ENCODE data around the gene LRMDA. TPM values are rescaled to one million over a fixed set of nuclear protein-coding genes. Genes with fewer than 3 reads are reported as not detected.

Gene LRMDA
- total RNA-seq, 1 experiment from 2014 or later, result 4.8 TPM

DNA sequence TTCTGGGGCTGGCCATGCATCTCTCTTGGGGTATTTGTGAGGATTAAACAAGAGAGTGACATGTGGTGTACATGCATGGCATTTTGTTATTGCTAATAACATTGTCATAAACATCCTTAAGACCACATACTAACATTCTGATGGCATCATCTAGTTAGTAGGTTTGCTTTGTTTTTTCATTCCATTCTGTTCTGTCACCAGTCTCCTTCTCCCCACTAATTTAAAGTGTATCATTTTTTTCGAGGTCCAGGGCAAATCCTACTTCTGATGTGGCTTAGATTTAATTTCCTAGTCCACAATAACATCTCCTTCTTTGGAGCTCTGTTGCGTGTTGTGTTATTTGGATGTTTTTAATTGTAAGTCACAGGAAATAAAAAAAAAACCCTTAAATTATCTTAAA, 248.1 kb downstream of the LRMDA start:
- intact Hi-C loops (cut with micrococcal nuclease), result no loop called here
- no peaks in the 10 kb centered on the region for H3K79me2 ChIP-seq (ENCODE audit: insufficient read depth, low read length)
- H3K27ac ChIP-seq (ENCODE audit: low read depth, low read length), result no peak overlapping the region
- no peak overlapping the region for H2AFZ ChIP-seq (ENCODE audit: low read depth, low read length, poor library complexity, severe bottlenecking)
- RAD21 ChIA-PET (ENCODE audit: low non-redundant PET in 1 of 2, low total read pairs in 2 of 2, uncharacterized antibody in 2 of 2, unreplicated experiment in 2 of 2), result no interaction called here
- no peak for ATAC-seq
- no peaks in the 10 kb centered on the region for H4K20me1 ChIP-seq (ENCODE audit: insufficient read depth)
- no peaks in the 10 kb centered on the region for H3K9me2 ChIP-seq (ENCODE audit: insufficient read depth)
- peaks cover 2% of the 10 kb centered on the region; the same call in 1 of the 2 replicates for H3K27me3 ChIP-seq (ENCODE audit: insufficient read depth, low read length)
- H3K36me3 ChIP-seq (ENCODE audit: control insufficient read depth in 1 of 2, insufficient read depth in 2 of 2, low read length in 2 of 2), result no peaks in the 10 kb centered on the region
- no TSS peak for BruUV-seq (replicated peaks)
- TF ChIP-seq ZFX (IDR thresholded peaks at IDR 0.05), result no peak
- TF ChIP-seq JUND (IDR thresholded peaks at IDR 0.05), result no peak
- TF ChIP-seq, protein P1, sequence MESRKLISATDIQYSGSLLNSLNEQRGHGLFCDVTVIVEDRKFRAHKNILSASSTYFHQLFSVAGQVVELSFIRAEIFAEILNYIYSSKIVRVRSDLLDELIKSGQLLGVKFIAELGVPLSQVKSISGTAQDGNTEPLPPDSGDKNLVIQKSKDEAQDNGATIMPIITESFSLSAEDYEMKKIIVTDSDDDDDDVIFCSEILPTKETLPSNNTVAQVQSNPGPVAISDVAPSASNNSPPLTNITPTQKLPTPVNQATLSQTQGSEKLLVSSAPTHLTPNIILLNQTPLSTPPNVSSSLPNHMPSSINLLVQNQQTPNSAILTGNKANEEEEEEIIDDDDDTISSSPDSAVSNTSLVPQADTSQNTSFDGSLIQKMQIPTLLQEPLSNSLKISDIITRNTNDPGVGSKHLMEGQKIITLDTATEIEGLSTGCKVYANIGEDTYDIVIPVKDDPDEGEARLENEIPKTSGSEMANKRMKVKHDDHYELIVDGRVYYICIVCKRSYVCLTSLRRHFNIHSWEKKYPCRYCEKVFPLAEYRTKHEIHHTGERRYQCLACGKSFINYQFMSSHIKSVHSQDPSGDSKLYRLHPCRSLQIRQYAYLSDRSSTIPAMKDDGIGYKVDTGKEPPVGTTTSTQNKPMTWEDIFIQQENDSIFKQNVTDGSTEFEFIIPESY (IDR thresholded peaks at IDR 0.05; ENCODE audit: extremely low read depth, insufficient replicate concordance, low read length), result no peak
- TF ChIP-seq CEBPB (IDR thresholded peaks at IDR 0.05; ENCODE audit: low read depth), result no peak
- TF ChIP-seq EGR1 (IDR thresholded peaks at IDR 0.05; ENCODE audit: low read depth), result no peak
- no peak for TF ChIP-seq TCF7L2 (IDR thresholded peaks at IDR 0.05; ENCODE audit: borderline replicate concordance, extremely low read depth, insufficient read depth, insufficient read length)
- no peak for TF ChIP-seq RAD21 (IDR thresholded peaks at IDR 0.05; ENCODE audit: low read depth)
- TF ChIP-seq ELF1 (IDR thresholded peaks at IDR 0.05; ENCODE audit: borderline replicate concordance, low read depth), result no peak
- no peaks in the 10 kb centered on the region for H3K9me3 ChIP-seq (ENCODE audit: control insufficient read depth in 1 of 2, insufficient read depth in 1 of 2, low read depth in 1 of 2, low read length in 2 of 2)
- no peak overlapping the region for H3K9ac ChIP-seq (ENCODE audit: low read length)
- no peak for DNase-seq (ENCODE audit: low read depth, low spot score)
- H3K4me2 ChIP-seq (ENCODE audit: low read length), result no peak overlapping the region
- H3K4me1 ChIP-seq (ENCODE audit: control insufficient read depth in 1 of 2, insufficient read depth in 2 of 2, low read length in 2 of 2), result no peaks in the 10 kb centered on the region
- POLR2A ChIA-PET, result no interaction called here
- CTCF ChIA-PET, result no interaction called here
- H3K4me3 ChIP-seq (replicated peaks in 1 of 2; ENCODE audit: low read depth in 1 of 2, low read length in 2 of 2), result no peak overlapping the region

DNA sequence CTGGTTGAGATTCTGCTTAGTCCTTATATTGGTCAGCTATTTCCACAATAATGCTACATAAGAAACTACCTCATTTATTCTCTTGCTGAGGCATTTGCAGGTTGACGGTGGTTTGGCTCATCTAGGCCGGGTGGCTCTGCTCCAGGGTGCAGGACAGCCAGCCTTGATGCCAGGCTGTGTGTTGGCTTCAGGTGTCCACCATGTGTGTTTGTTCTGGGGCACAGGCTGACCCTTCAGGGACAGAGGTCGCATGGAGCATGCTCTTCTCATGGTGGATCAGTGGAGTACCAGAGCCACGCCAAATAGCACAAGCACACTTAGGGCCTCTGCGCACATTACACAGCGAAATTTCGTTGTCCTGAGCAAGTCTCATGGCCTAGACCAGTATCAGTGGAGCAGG, 249.9 kb downstream of the LRMDA start:
- POLR2A ChIA-PET, result no interaction called here
- RAD21 ChIA-PET (ENCODE audit: low non-redundant PET in 1 of 2, low total read pairs in 2 of 2, uncharacterized antibody in 2 of 2, unreplicated experiment in 2 of 2), result no interaction called here

More for the DNA sequence above, 249.9 kb downstream of the LRMDA start:
- intact Hi-C loops (cut with micrococcal nuclease), result no loop called here
- no peak for DNase-seq (ENCODE audit: low read depth, low spot score)
- no peaks in the 10 kb centered on the region; the same call in 1 of the 2 replicates for H3K27me3 ChIP-seq (ENCODE audit: insufficient read depth, low read length)
- H3K27ac ChIP-seq (ENCODE audit: low read depth, low read length), result no peak overlapping the region
- no peaks in the 10 kb centered on the region for H3K36me3 ChIP-seq (ENCODE audit: control insufficient read depth in 1 of 2, insufficient read depth in 2 of 2, low read length in 2 of 2)
- H3K4me3 ChIP-seq (replicated peaks in 1 of 2; ENCODE audit: low read depth in 1 of 2, low read length in 2 of 2), result no peak overlapping the region
- H4K20me1 ChIP-seq (ENCODE audit: insufficient read depth), result no peaks in the 10 kb centered on the region
- no peaks in the 10 kb centered on the region for H3K79me2 ChIP-seq (ENCODE audit: insufficient read depth, low read length)
- no peaks in the 10 kb centered on the region for H3K9me3 ChIP-seq (ENCODE audit: control insufficient read depth in 1 of 2, insufficient read depth in 1 of 2, low read depth in 1 of 2, low read length in 2 of 2)
- no peaks in the 10 kb centered on the region for H3K4me1 ChIP-seq (ENCODE audit: control insufficient read depth in 1 of 2, insufficient read depth in 2 of 2, low read length in 2 of 2)
- no peak overlapping the region for H3K4me2 ChIP-seq (ENCODE audit: low read length)
- no peak for ATAC-seq
- TF ChIP-seq EZH2phosphoT487 (IDR thresholded peaks at IDR 0.05; ENCODE audit: borderline replicate concordance) (no peak), SIN3A (IDR thresholded peaks at IDR 0.05; ENCODE audit: low read depth) (no peak), CEBPB (IDR thresholded peaks at IDR 0.05; ENCODE audit: low read depth) (no peak), RAD21 (IDR thresholded peaks at IDR 0.05; ENCODE audit: low read depth) (no peak), CBX3 (IDR thresholded peaks at IDR 0.05; ENCODE audit: low read depth) (no peak)
- TF ChIP-seq, protein P1 (IDR thresholded peaks at IDR 0.05; ENCODE audit: extremely low read depth, insufficient replicate concordance, low read length), result no peak
- H2AFZ ChIP-seq (ENCODE audit: low read depth, low read length, poor library complexity, severe bottlenecking), result no peak overlapping the region
- CTCF ChIA-PET, result no interaction called here
- no peak overlapping the region for H3K9ac ChIP-seq (ENCODE audit: low read length)
- H3K9me2 ChIP-seq (ENCODE audit: insufficient read depth), result no peaks in the 10 kb centered on the region
- BruUV-seq (replicated peaks), result no TSS peak

All from HCT116 (cell line).